LNCaP clone FGC (cell line): ENCODE results near the gene NKPD1.
A peak's percentile ranks its signal among the peaks of the same experiment; 100 is the strongest.

Source experiments
- DNase-seq: peaks from one replicate; pipeline ENCODE4 v3.0.0-alpha.2; 2011; ENCODE audit warnings: low read depth
- H3K4me3 ChIP-seq: 2 replicates; pipeline ENCODE4 v1.5.1; 2011; ENCODE audit warnings: mild to moderate bottlenecking, low read depth, low read length, control low read depth
- TF ChIP-seq, protein P1 (sequence below): IDR thresholded peaks from 2 replicates; pipeline ENCODE4 v1.5.1; 2012; ENCODE audit warnings: mild to moderate bottlenecking; ENCODE audit not compliant: control insufficient read depth, insufficient read depth; ENCODE audit errors: extremely low read depth

Gene NKPD1

DNA sequence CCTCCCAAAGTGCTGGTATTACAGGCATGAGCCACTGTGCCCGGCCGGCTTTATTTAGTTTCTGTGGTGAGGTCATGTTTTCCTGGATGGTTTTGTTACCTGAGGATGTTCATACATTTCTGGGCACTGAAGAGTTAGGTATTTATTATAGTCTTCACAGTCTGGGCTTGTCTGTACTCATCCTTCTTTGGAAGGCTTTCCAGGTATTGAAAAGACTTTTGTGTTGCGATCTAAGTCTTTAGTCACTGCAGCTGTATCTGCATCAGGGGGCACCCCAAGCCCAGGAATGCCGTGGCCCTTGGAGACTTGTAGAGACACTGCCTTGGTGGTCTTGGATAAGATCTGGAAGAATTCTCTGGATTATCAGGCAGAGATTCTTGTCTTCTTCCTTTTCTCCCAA lies 30.6 kb upstream of the NKPD1 start:
- no peak for DNase-seq
- TF ChIP-seq, protein P1, sequence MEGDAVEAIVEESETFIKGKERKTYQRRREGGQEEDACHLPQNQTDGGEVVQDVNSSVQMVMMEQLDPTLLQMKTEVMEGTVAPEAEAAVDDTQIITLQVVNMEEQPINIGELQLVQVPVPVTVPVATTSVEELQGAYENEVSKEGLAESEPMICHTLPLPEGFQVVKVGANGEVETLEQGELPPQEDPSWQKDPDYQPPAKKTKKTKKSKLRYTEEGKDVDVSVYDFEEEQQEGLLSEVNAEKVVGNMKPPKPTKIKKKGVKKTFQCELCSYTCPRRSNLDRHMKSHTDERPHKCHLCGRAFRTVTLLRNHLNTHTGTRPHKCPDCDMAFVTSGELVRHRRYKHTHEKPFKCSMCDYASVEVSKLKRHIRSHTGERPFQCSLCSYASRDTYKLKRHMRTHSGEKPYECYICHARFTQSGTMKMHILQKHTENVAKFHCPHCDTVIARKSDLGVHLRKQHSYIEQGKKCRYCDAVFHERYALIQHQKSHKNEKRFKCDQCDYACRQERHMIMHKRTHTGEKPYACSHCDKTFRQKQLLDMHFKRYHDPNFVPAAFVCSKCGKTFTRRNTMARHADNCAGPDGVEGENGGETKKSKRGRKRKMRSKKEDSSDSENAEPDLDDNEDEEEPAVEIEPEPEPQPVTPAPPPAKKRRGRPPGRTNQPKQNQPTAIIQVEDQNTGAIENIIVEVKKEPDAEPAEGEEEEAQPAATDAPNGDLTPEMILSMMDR = no peak
- H3K4me3 ChIP-seq = no peak overlapping the region

DNA sequence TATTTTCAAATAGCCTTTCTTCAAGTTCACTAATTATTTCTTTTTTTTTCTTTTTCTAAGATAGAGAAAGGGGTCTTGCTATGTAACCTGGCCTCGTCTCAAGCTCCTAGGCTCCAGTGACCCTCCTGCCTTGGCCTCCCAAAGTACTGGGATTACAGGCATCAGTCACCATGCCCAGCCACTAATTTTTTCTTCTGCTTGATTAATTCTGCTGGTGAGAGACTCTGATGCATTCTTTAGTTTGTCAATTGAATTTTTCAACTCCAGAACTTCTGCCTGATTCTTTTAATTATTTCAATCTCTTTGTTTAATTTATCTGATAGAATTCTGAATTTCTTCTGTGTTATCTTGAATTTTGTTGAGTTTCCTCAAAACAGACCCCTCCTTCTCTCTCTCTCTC lies 29.2 kb upstream of the NKPD1 start:
- DNase-seq = no peak
- TF ChIP-seq, protein P1 = no peak
- no peak overlapping the region for H3K4me3 ChIP-seq

DNA sequence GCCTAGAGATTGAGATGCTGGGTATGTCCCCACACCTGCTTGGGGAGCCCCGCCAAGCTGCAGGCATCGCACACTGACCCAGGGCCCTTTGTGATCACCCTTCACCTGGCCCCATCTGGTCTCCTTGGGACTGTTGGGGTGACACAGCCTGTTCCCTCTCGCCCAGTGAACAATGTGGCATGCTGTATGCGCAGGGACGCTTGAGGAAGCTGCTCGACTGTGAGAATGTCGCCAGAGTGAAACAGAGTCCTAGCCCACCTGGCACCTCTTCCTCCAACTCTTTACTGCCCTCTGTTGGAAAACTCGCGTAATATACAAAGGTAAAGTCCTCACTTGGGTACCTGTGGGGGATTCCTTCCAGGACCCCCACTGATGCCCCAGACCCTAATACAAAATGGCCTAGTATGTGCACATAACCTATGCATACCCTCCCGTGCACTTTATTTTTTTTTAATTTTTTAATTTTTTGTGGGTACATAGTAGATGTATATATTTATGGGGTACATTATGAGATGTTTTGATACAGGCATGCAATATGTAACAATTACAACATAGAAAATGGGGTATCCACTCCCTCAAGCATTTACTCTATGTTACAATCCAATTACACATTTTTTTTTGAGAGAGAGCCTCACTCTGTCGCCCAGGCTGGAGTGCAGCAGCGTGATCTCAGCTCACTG lies 26.8 kb upstream of the NKPD1 start:
- no peak for DNase-seq
- TF ChIP-seq, protein P1 = peak; percentile 29; the same call in 1 of the 2 replicates
- no peak overlapping the region for H3K4me3 ChIP-seq

DNA sequence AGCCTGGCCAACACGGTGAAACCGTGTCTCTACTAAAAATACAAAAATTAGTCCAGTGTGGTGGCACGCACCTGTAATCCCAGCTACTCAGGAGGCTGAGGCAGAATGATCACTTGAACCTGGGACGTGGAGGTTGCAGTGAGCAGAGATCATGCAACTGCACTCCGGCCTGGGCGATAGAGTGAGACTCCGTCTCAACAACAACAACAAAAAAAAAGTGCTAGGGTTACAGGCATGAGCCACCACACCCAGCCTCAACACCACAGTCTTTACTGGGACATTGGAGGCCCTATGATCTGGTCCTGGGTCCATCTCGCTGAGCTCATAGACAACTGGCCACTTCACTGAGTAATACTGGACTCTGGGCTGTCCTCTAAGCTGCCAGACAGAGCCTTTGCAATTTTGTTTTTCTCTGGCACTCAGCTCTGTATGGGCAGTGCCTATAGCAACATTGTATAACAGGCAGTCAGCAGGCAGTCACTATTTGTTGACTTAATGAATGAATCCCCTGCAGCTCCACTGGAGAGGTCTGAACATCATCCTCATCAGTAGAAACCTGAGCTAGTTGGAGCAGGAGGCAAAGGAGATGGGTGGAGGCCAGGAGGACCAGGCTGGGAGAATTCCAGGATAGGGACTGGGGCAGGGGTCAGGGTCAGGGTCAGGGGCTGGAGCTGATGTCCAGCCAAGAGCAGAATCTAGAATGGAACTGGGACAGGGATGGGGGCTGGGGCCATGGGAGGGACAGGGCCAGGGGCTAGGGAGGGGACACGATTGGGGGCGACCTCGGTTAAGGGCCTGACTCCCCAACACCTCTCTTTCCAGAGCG lies 25.9 kb upstream of the NKPD1 start:
- no peak for DNase-seq

DNA sequence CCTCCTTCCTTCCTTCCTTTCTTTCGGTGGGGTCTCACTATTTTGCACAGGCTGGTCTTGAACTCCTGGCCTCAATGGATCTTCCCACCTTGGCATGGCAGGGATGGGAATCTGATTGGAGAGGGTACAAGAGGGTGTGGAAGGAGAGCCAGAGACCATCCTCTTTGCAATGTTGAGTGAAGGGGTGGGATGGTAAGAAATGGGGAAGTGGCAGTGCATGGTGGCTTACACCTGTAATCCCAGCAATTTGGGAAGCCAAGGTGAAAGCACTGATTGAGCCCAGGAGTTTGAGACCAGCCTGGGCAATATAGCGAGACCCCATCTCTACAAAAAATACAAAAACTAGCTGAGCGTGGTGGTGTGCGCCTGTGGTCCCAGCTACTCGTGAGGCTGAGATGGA lies 23.3 kb upstream of the NKPD1 start:
- no peak overlapping the region for H3K4me3 ChIP-seq
- TF ChIP-seq, protein P1 = no peak
- DNase-seq = no peak

More for the DNA sequence above, 25.9 kb upstream of the NKPD1 start:
- no peak overlapping the region for H3K4me3 ChIP-seq
- TF ChIP-seq, protein P1 = no peak

DNA sequence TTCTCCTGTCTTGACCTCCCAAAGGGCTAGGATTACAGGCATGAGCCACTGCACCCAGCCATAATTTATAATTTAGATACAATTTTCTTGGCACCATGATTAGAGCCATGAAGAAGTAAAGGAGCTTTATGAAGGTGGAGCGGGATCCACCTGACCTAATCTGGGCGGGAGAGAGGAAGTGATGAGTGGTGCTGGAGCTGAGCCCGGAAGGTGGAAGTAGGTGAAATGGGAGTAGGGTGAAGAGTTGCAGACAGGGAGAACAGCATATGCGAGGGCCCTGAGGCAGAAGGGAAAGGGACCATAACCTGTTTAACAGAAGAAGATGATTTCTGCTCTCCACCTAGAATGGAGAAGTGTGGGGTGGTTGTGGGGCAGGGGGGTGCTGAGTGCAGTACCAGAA lies 22.0 kb upstream of the NKPD1 start:
- TF ChIP-seq, protein P1 = no peak
- H3K4me3 ChIP-seq = no peak overlapping the region
- no peak for DNase-seq

DNA sequence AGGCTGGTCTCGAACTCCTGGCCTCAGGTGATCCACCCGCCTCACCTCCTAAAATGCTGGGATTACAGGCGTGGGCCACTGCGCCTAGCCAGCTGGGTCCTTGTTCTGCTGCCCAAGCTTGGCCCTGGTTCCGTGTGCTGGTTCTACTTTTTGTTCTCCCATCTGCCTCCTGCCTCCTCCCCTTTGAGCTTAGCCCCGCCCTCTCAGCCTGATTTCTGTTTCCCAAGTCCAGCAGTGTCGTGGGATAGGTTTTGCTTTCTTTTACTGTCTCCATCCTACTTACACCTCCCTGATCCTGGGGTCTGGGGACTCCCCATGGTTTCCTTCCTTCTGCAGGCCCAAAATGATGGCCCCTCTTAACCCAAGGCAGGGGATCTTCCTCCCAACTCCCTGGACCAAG lies 20.2 kb upstream of the NKPD1 start:
- TF ChIP-seq, protein P1 = no peak
- no peak for DNase-seq
- H3K4me3 ChIP-seq = no peak overlapping the region
